HG02759 (cell line): Measurements from ENCODE around the gene HOXA9.

ENCODE experiments used
- ATAC-seq: cut with Tn5 transposase; IDR thresholded peaks from one replicate; pipeline ENCODE4 v1.9.1; 2021; ENCODE audit warnings: mild to moderate bottlenecking, moderate library complexity; ENCODE audit not compliant: unreplicated experiment

Gene HOXA9

GRCh38 chr7:27201580-27202017, 36.3 kb upstream of the HOXA9 start:
- ATAC-seq: no peak

- no peak for ATAC-seq
These were observed 35.6 kb upstream of the HOXA9 start for GRCh38 chr7:27200761-27201579.

GRCh38 chr7:27199849-27200760, 34.8 kb upstream of the HOXA9 start, which contains the start of gene HOXA13:
Gene HOXA13, minus strand, starts transcription at chr7:27200091. Its CDS starts 14 bp downstream, at chr7:27200077.
- peak; percentile 72 for ATAC-seq

- peak; percentile 21 for ATAC-seq
These were observed 33.8 kb upstream of the HOXA9 start for GRCh38 chr7:27198871-27199801.

GRCh38 chr7:27198138-27198841, 33.0 kb upstream of the HOXA9 start:
- ATAC-seq: no peak

- ATAC-seq: no peak
These were observed 32.1 kb upstream of the HOXA9 start for GRCh38 chr7:27197137-27198042.

- no peak for ATAC-seq
These were observed 31.0 kb upstream of the HOXA9 start for GRCh38 chr7:27196287-27196767.

GRCh38 chr7:27194686-27195379, 29.5 kb upstream of the HOXA9 start:
- no peak for ATAC-seq

GRCh38 chr7:27194002-27194352, 28.6 kb upstream of the HOXA9 start:
- ATAC-seq: no peak

- no peak for ATAC-seq
These were observed 28.1 kb upstream of the HOXA9 start for GRCh38 chr7:27193335-27194001.

GRCh38 chr7:27192546-27193334, 27.4 kb upstream of the HOXA9 start:
- ATAC-seq: no peak

GRCh38 chr7:27191833-27192545, 26.7 kb upstream of the HOXA9 start:
- ATAC-seq: no peak

- no peak for ATAC-seq
These were observed 25.9 kb upstream of the HOXA9 start for GRCh38 chr7:27191161-27191731.

GRCh38 chr7:27189997-27190748, 24.8 kb upstream of the HOXA9 start:
- ATAC-seq: no peak

- ATAC-seq: no peak
These were observed 24.1 kb upstream of the HOXA9 start for GRCh38 chr7:27189295-27189996.
